GM12878 (cell line): ENCODE data around the gene PTCHD4.

Source experiments
- ATF2 ChIP-seq: IDR thresholded peaks from 2 replicates; pipeline ENCODE4 v1.6.1; 2012; ENCODE audit warnings: low read length, inconsistent platforms
- BCL3 ChIP-seq: IDR thresholded peaks from 2 replicates; pipeline ENCODE4 v1.6.1; 2011; ENCODE audit warnings: borderline replicate concordance, low read depth, mild to moderate bottlenecking, moderate library complexity, low read length; ENCODE audit not compliant: insufficient read depth, poor library complexity, severe bottlenecking
- CEBPB ChIP-seq, 2 experiments: fragments of 150-350 bp in 1 of 2; IDR thresholded peaks; 2 replicates each; pipeline ENCODE4 v1.6.1; 2012 to 2014; ENCODE audit warnings: low read depth in 2 of 2, low read length in 2 of 2, borderline replicate concordance in 1 of 2, inconsistent platforms in 1 of 2
- CTCF ChIP-seq, 3 experiments: IDR thresholded peaks in 2 of 3; conservative IDR thresholded peaks in 1 of 3; 2 replicates each; pipeline ENCODE4 v1.5.1; 2011; ENCODE audit warnings: low read depth in 3 of 3, low read length in 3 of 3, mild to moderate bottlenecking in 3 of 3, control low read depth in 2 of 3, moderate library complexity in 2 of 3, inconsistent platforms in 1 of 3, mixed read lengths in 1 of 3; ENCODE audit not compliant: control insufficient read depth in 2 of 3, insufficient read depth in 1 of 3; ENCODE audit errors: extremely low read depth in 1 of 3
- ELK1 ChIP-seq: IDR thresholded peaks from 2 replicates; pipeline ENCODE4 v1.6.1; 2012; ENCODE audit warnings: low read depth, low read length, improper control_type of control experiment
- EP300 ChIP-seq, 2 experiments: fragments of 150-350 bp in 1 of 2; IDR thresholded peaks; 2 replicates each; pipeline ENCODE4 v1.6.1; 2011 to 2012; ENCODE audit warnings: low read depth in 2 of 2, low read length in 2 of 2, borderline replicate concordance in 1 of 2, improper control_type of control experiment in 1 of 2, inconsistent platforms in 1 of 2; ENCODE audit not compliant: control insufficient read depth in 1 of 2
- HDAC6 ChIP-seq: fragments of 200-600 bp; sonication (generic); IDR thresholded peaks from one replicate; pipeline ENCODE4 v1.8.0; 2017; ENCODE audit warnings: antibody characterized with exemption; ENCODE audit not compliant: unreplicated experiment
- NRF1 ChIP-seq: conservative IDR thresholded peaks from 2 replicates; pipeline ENCODE4 v1.6.1; 2011; ENCODE audit warnings: mild to moderate bottlenecking, low read depth, low read length, improper control_type of control experiment
- REST ChIP-seq: IDR thresholded peaks from 2 replicates; pipeline ENCODE4 v1.6.1; 2012; ENCODE audit warnings: mild to moderate bottlenecking, low read depth, low read length
- SMAD5 ChIP-seq: IDR thresholded peaks from 2 replicates; pipeline ENCODE4 v1.6.1; 2016; ENCODE audit warnings: antibody characterized with exemption, low read depth
- USF1 ChIP-seq: IDR thresholded peaks from 2 replicates; pipeline ENCODE4 v1.6.1; 2011; ENCODE audit warnings: borderline replicate concordance, low read depth, mild to moderate bottlenecking, moderate library complexity, mixed read lengths, low read length; ENCODE audit not compliant: insufficient read depth; ENCODE audit errors: extremely low read length
- YBX1 ChIP-seq: fragments of 450-650 bp; IDR thresholded peaks from 2 replicates; pipeline ENCODE4 v1.6.1; 2016; ENCODE audit warnings: antibody characterized with exemption
- ZNF384 ChIP-seq: IDR thresholded peaks from 2 replicates; pipeline ENCODE4 v1.6.1; 2012; ENCODE audit warnings: low read depth, mild to moderate bottlenecking, low read length, improper control_type of control experiment, borderline replicate concordance
- ZZZ3 ChIP-seq: IDR thresholded peaks from 2 replicates; pipeline ENCODE4 v1.6.1; 2011; ENCODE audit warnings: low read depth; ENCODE audit not compliant: control insufficient read depth, insufficient read length

GRCh38 chr6:48086187-48086586, 24.8 kb downstream of the PTCHD4 start:
- TF ChIP-seq CTCF (IDR thresholded peaks at IDR 0.05 in 2 of 3, conservative IDR thresholded peaks at IDR 0.05 in 1 of 3; ENCODE audit: control insufficient read depth in 2 of 3, extremely low read depth in 1 of 3, insufficient read depth in 1 of 3, low read depth in 3 of 3, low read length in 3 of 3) = no peak
- no peak for TF ChIP-seq BCL3
- TF ChIP-seq EP300 (IDR thresholded peaks at IDR 0.05; ENCODE audit: borderline replicate concordance in 1 of 2, control insufficient read depth in 1 of 2, low read depth in 2 of 2, low read length in 2 of 2) = no peak
- no peak for TF ChIP-seq HDAC6
- TF ChIP-seq SMAD5 = no peak
- TF ChIP-seq YBX1 = no peak
- TF ChIP-seq ZZZ3 = no peak
- no peak for TF ChIP-seq NRF1
- TF ChIP-seq CEBPB (IDR thresholded peaks at IDR 0.05; ENCODE audit: borderline replicate concordance in 1 of 2, low read depth in 2 of 2, low read length in 2 of 2) = no peak
- no peak for TF ChIP-seq USF1
- TF ChIP-seq REST = no peak
- no peak for TF ChIP-seq ATF2
- TF ChIP-seq ELK1 = no peak
- no peak for TF ChIP-seq ZNF384
